Fibroblast of mammary gland (primary cell): ENCODE results near the gene RARRES2.
"Not testable (repeated sequence)": the region's sequence is repeated elsewhere in the genome, so short reads cannot be mapped to it uniquely, and the experiment has no call there.

Experiments
- DNase-seq: peaks from one replicate; pipeline ENCODE4 v3.0.0-alpha.2; 2010; ENCODE audit warnings: low read depth
- H3K4me3 ChIP-seq: 2 replicates; pipeline ENCODE4 v1.5.1; 2011; ENCODE audit warnings: low read depth, mild to moderate bottlenecking, low read length, moderate library complexity; ENCODE audit not compliant: control insufficient read depth

The RARRES2 gene

GRCh38 chr7:150288816-150289215 lies 52.6 kb downstream of the RARRES2 start:
- not testable (repeated sequence) for H3K4me3 ChIP-seq, DNase-seq
